Caco-2 (cell line): ENCODE data around the gene TPO. TPM values are rescaled to one million over a fixed set of nuclear protein-coding genes. Genes with fewer than 3 reads are reported as not detected.

Experiments
- BruUV-seq: library from RNA; stranded (reverse); fragments of 400-500 nt; replicated peaks from 2 replicates; lab custom pipeline; 2021; lab: Mats Ljungman, UMichigan
- CTCF ChIA-PET: fragments of 300-600 bp; sonication (Branson Sonifier 250); formaldehyde crosslinking; loops from one replicate; lab custom pipeline; 2022; ENCODE audit warnings: antibody characterized with exemption; lab: Charles Lee
- POLR2A ChIA-PET: fragments of 300-600 bp; sonication (Branson Sonifier 250); formaldehyde crosslinking; loops from one replicate; lab custom pipeline; 2022; ENCODE audit warnings: antibody characterized with exemption; lab: Charles Lee
- DNase-seq, 2 experiments: peaks; one replicate each; pipeline versions ENCODE4 v3.0.0 to v3.0.0-alpha.2; 2020 to 2022
- H3K27me3 ChIP-seq: replicated peaks from 2 replicates; pipeline ENCODE4 v1.6.0; 2011; ENCODE audit warnings: low read length; ENCODE audit not compliant: control insufficient read depth, insufficient read depth
- H3K36me3 ChIP-seq: 2 replicates; pipeline ENCODE4 v1.5.1; 2011; ENCODE audit warnings: low read length; ENCODE audit not compliant: control insufficient read depth, insufficient read depth
- H3K4me1 ChIP-seq: fragments of 250-450 bp; sonication (Bioruptor Pico); 2 replicates; pipeline ENCODE4 v1.5.1; 2020; ENCODE audit warnings: mild to moderate bottlenecking
- H3K4me3 ChIP-seq: 2 replicates; pipeline ENCODE4 v1.5.1; 2011; ENCODE audit warnings: low read depth, mild to moderate bottlenecking, control low read depth, low read length
- H3K9me3 ChIP-seq: fragments of 250-450 bp; sonication (Bioruptor Pico); 2 replicates; pipeline ENCODE4 v1.5.1; 2020; ENCODE audit warnings: mild to moderate bottlenecking, moderate library complexity
- H3K27ac Mint-ChIP-seq: one replicate; pipeline ENCODE4 v1.8.0; 2022; ENCODE audit warnings: mixed read lengths; ENCODE audit not compliant: unreplicated experiment
- H3K27me3 Mint-ChIP-seq: one replicate; pipeline ENCODE4 v1.8.0; 2022; ENCODE audit warnings: mixed read lengths; ENCODE audit not compliant: insufficient read depth, unreplicated experiment
- H3K36me3 Mint-ChIP-seq: one replicate; pipeline ENCODE4 v1.8.0; 2022; ENCODE audit warnings: mild to moderate bottlenecking, mixed read lengths; ENCODE audit not compliant: insufficient read depth, unreplicated experiment
- H3K4me1 Mint-ChIP-seq: one replicate; pipeline ENCODE4 v1.8.0; 2022; ENCODE audit warnings: low read depth, mixed read lengths; ENCODE audit not compliant: unreplicated experiment
- H3K4me3 Mint-ChIP-seq: one replicate; pipeline ENCODE4 v1.8.0; 2022; ENCODE audit warnings: mild to moderate bottlenecking, moderate library complexity, mixed read lengths; ENCODE audit not compliant: unreplicated experiment
- H3K9me3 Mint-ChIP-seq: one replicate; pipeline ENCODE4 v1.8.0; 2022; ENCODE audit warnings: mixed read lengths; ENCODE audit not compliant: unreplicated experiment
- CTCF ChIP-seq, 2 experiments: fragments of 200-600 bp in 1 of 2; IDR thresholded peaks; 1 replicate in 1 of 2; 2 replicates in 1 of 2; pipeline versions ENCODE4 v1.5.1 to v1.8.0; 2011 to 2022; ENCODE audit warnings: antibody characterized with exemption in 1 of 2, control low read depth in 1 of 2, inconsistent platforms in 1 of 2, low read depth in 1 of 2, low read length in 1 of 2, mild to moderate bottlenecking in 1 of 2, moderate library complexity in 1 of 2; ENCODE audit not compliant: insufficient read depth in 1 of 2, severe bottlenecking in 1 of 2, unreplicated experiment in 1 of 2
- intact Hi-C: fragments of 100-400 bp; cut with micrococcal nuclease; formaldehyde crosslinking; loops from one replicate; pipeline ENCODE4 v1.10.0; 2022; ENCODE audit not compliant: unreplicated experiment
- total RNA-seq: library from RNA; stranded (reverse); gene quantifications from 2 replicates; pipeline ENCODE4 v1.2.3, GENCODE V29; 2022

Gene TPO
- total RNA-seq, 1 experiment from 2014 or later, result not detected

GRCh38 chr2:1584691-1585485, 171.6 kb downstream of the TPO start:
- ChIA-PET CTCF (no interaction called here), POLR2A (no interaction called here)
- no peak overlapping the region for H3K27ac Mint-ChIP-seq
- TF ChIP-seq CTCF (IDR thresholded peaks at IDR 0.05; ENCODE audit: insufficient read depth in 1 of 2, low read depth in 1 of 2, low read length in 1 of 2, severe bottlenecking in 1 of 2, unreplicated experiment in 1 of 2), result no peak
- peaks cover 10% of the 10 kb centered on the region for H3K9me3 Mint-ChIP-seq
- DNase-seq, result no peak
- no peaks in the 10 kb centered on the region for H3K27me3 Mint-ChIP-seq
- no TSS peak for BruUV-seq
- H3K36me3 Mint-ChIP-seq, result peaks cover 6% of the 10 kb centered on the region
- Histone ChIP-seq H3K9me3 (no peaks in the 10 kb centered on the region), H3K27me3 (no peaks in the 10 kb centered on the region), H3K4me3 (no peak overlapping the region), H3K36me3 (no peaks in the 10 kb centered on the region), H3K4me1 (peaks cover 7% of the 10 kb centered on the region)
- peaks cover 6% of the 10 kb centered on the region for H3K4me1 Mint-ChIP-seq
- intact Hi-C loops, result no loop called here
- H3K4me3 Mint-ChIP-seq, result no peak overlapping the region

- Histone ChIP-seq H3K27me3 (no peaks in the 10 kb centered on the region), H3K4me3 (no peak overlapping the region), H3K36me3 (no peaks in the 10 kb centered on the region), H3K4me1 (peaks cover 7% of the 10 kb centered on the region), H3K9me3 (no peaks in the 10 kb centered on the region)
- Mint-ChIP-seq H3K27ac (no peak overlapping the region), H3K36me3 (peaks cover 6% of the 10 kb centered on the region), H3K4me3 (no peak overlapping the region), H3K9me3 (peaks cover 10% of the 10 kb centered on the region), H3K27me3 (no peaks in the 10 kb centered on the region), H3K4me1 (peaks cover 6% of the 10 kb centered on the region)
- POLR2A ChIA-PET, result no interaction called here
- BruUV-seq, result no TSS peak
- TF ChIP-seq CTCF (IDR thresholded peaks at IDR 0.05; ENCODE audit: insufficient read depth in 1 of 2, low read depth in 1 of 2, low read length in 1 of 2, severe bottlenecking in 1 of 2, unreplicated experiment in 1 of 2), result no peak
- no peak for DNase-seq
- CTCF ChIA-PET, result no interaction called here
- intact Hi-C loops, result no loop called here
These were observed 172.4 kb downstream of the TPO start for GRCh38 chr2:1585635-1586034.

- peak overlapping the region; percentile 32 for H3K27ac Mint-ChIP-seq
- peaks cover 6% of the 10 kb centered on the region for H3K4me1 Mint-ChIP-seq
- BruUV-seq, result no TSS peak
- CTCF ChIA-PET, result no interaction called here
- H3K27me3 ChIP-seq, result no peaks in the 10 kb centered on the region
- H3K4me3 Mint-ChIP-seq, result no peak overlapping the region
- intact Hi-C loops, result no loop called here
- TF ChIP-seq CTCF (IDR thresholded peaks at IDR 0.05; ENCODE audit: insufficient read depth in 1 of 2, low read depth in 1 of 2, low read length in 1 of 2, severe bottlenecking in 1 of 2, unreplicated experiment in 1 of 2), result no peak
- POLR2A ChIA-PET, result no interaction called here
- H3K36me3 Mint-ChIP-seq, result peaks cover 6% of the 10 kb centered on the region
- H3K4me1 ChIP-seq, result peaks cover 7% of the 10 kb centered on the region
- H3K9me3 Mint-ChIP-seq, result peaks cover 10% of the 10 kb centered on the region
- H3K4me3 ChIP-seq, result no peak overlapping the region
- no peaks in the 10 kb centered on the region for H3K27me3 Mint-ChIP-seq
- H3K9me3 ChIP-seq, result no peaks in the 10 kb centered on the region
- no peak for DNase-seq
- H3K36me3 ChIP-seq, result no peaks in the 10 kb centered on the region
These were observed 173.1 kb downstream of the TPO start for GRCh38 chr2:1586251-1586922.
